Caki2 (cell line): ENCODE data around the gene MAP3K7. TPM values are rescaled to one million over a fixed set of nuclear protein-coding genes. Genes with fewer than 3 reads are reported as not detected.
"Not testable (repeated sequence)": the region's sequence is repeated elsewhere in the genome, so short reads cannot be mapped to it uniquely, and the experiment has no call there.

Experiments used
- DNase-seq: peaks from one replicate; pipeline ENCODE4 v3.0.0-alpha.2; 2015; ENCODE audit warnings: low read depth
- in situ Hi-C: cut with HindIII; loops from 2 replicates; pipeline ENCODE4 v1.10.0; 2016; ENCODE audit warnings: low sequenced_read_pairs, low pct_unique_long_range_greater_than_20kb, mixed read lengths
- total RNA-seq: library from RNA; depleted of rRNA; stranded (reverse); fragments of >200 nt; shearing (Covaris generic); gene quantifications from 2 replicates; pipeline ENCODE4 v1.2.3, GENCODE V29; 2014; ENCODE audit warnings: low replicate concordance

Gene MAP3K7
- total RNA-seq, 1 experiment from 2014 or later, result 12.7 TPM

- DNase-seq, result no peak
Measured at GRCh38 chr6:90583179-90583835, 3.6 kb downstream of the MAP3K7 start.

GRCh38 chr6:90581146-90581545, 5.7 kb downstream of the MAP3K7 start:
- in situ Hi-C loops, result no loop called here

More at GRCh38 chr6:90583179-90583835, 3.6 kb downstream of the MAP3K7 start:
- in situ Hi-C loops, result no loop called here

GRCh38 chr6:90578894-90579549, 7.8 kb downstream of the MAP3K7 start:
- no peak for DNase-seq

More at GRCh38 chr6:90581146-90581545, 5.7 kb downstream of the MAP3K7 start:
- no peak for DNase-seq

GRCh38 chr6:90575267-90575666, 11.6 kb downstream of the MAP3K7 start:
- in situ Hi-C loops, result no loop called here
- no peak for DNase-seq

More at GRCh38 chr6:90578894-90579549, 7.8 kb downstream of the MAP3K7 start:
- in situ Hi-C loops, result no loop called here

GRCh38 chr6:90574610-90575009, 12.3 kb downstream of the MAP3K7 start:
- in situ Hi-C loops, result no loop called here
- no peak for DNase-seq

- in situ Hi-C loops, result no loop called here
- DNase-seq, result no peak
Measured at GRCh38 chr6:90573624-90574023, 13.2 kb downstream of the MAP3K7 start.

GRCh38 chr6:90572856-90573255, 14.0 kb downstream of the MAP3K7 start:
- in situ Hi-C loops, result no loop called here
- no peak for DNase-seq

- in situ Hi-C loops, result no loop called here
- DNase-seq, result no peak
Measured at GRCh38 chr6:90569223-90569622, 17.6 kb downstream of the MAP3K7 start.

- in situ Hi-C loops, DNase-seq: not testable (repeated sequence)
Measured at GRCh38 chr6:90567682-90568081, 19.2 kb downstream of the MAP3K7 start.

- in situ Hi-C loops, DNase-seq: not testable (repeated sequence)
Measured at GRCh38 chr6:90562341-90562740, 24.5 kb downstream of the MAP3K7 start.

- no peak for DNase-seq
- in situ Hi-C loops, result no loop called here
Measured at GRCh38 chr6:90559931-90560330, 26.9 kb downstream of the MAP3K7 start.

- in situ Hi-C loops, result no loop called here
- no peak for DNase-seq
Measured at GRCh38 chr6:90557006-90557405, 29.9 kb downstream of the MAP3K7 start.

GRCh38 chr6:90547991-90548390, 38.9 kb downstream of the MAP3K7 start:
- no peak for DNase-seq
- in situ Hi-C loops, result no loop called here

GRCh38 chr6:90547079-90547478, 39.8 kb downstream of the MAP3K7 start:
- in situ Hi-C loops, result no loop called here
- DNase-seq, result no peak

GRCh38 chr6:90545448-90545847, 41.4 kb downstream of the MAP3K7 start:
- no peak for DNase-seq
- in situ Hi-C loops, result no loop called here

- DNase-seq, result no peak
- in situ Hi-C loops, result no loop called here
Measured at GRCh38 chr6:90544741-90545140, 42.1 kb downstream of the MAP3K7 start.

GRCh38 chr6:90544081-90544480, 42.8 kb downstream of the MAP3K7 start:
- DNase-seq, result no peak
- in situ Hi-C loops, result no loop called here

- in situ Hi-C loops, result no loop called here
- no peak for DNase-seq
Measured at GRCh38 chr6:90541221-90541620, 45.7 kb downstream of the MAP3K7 start.

- in situ Hi-C loops, result no loop called here
- DNase-seq, result no peak
Measured at GRCh38 chr6:90538278-90539046, 48.4 kb downstream of the MAP3K7 start.
